H9 (cell line): ENCODE results near the gene CX3CR1. TPM values are rescaled to one million over a fixed set of nuclear protein-coding genes. Genes with fewer than 3 reads are reported as not detected.

Experiments
- DNase-seq: peaks from one replicate; pipeline ENCODE4 v3.0.0-alpha.2; 2017
- H2AFZ ChIP-seq: one replicate; pipeline ENCODE4 v1.6.1; 2013; ENCODE audit warnings: mild to moderate bottlenecking, low read length, control low read depth, moderate library complexity
- H2AK5ac ChIP-seq: 2 replicates; pipeline ENCODE4 v1.6.1; 2013; ENCODE audit warnings: low read length, control low read depth, mixed read lengths; ENCODE audit not compliant: insufficient read length
- H2BK120ac ChIP-seq: one replicate; pipeline ENCODE4 v1.6.1; 2013; ENCODE audit warnings: low read depth, mild to moderate bottlenecking, low read length, control low read depth, inconsistent platforms; ENCODE audit not compliant: poor library complexity, severe bottlenecking
- H2BK12ac ChIP-seq: 2 replicates; pipeline ENCODE4 v1.6.1; 2013; ENCODE audit warnings: low read length, control low read depth, mixed read lengths, low read depth; ENCODE audit not compliant: insufficient read length
- H2BK15ac ChIP-seq: 2 replicates; pipeline ENCODE4 v1.6.1; 2013; ENCODE audit warnings: low read depth, low read length, control low read depth
- H2BK20ac ChIP-seq: one replicate; pipeline ENCODE4 v1.6.1; 2013; ENCODE audit warnings: low read depth, mild to moderate bottlenecking, low read length, control low read depth, inconsistent platforms; ENCODE audit not compliant: poor library complexity, severe bottlenecking
- H2BK5ac ChIP-seq: 2 replicates; pipeline ENCODE4 v1.6.1; 2013; ENCODE audit warnings: low read length, control low read depth, mixed read lengths; ENCODE audit not compliant: insufficient read length
- H3K14ac ChIP-seq: 2 replicates; pipeline ENCODE4 v1.6.1; 2013; ENCODE audit warnings: low read length, control low read depth; ENCODE audit not compliant: insufficient read depth
- H3K18ac ChIP-seq: 2 replicates; pipeline ENCODE4 v1.6.1; 2013; ENCODE audit warnings: low read depth, mild to moderate bottlenecking, mixed read lengths, low read length, control low read depth; ENCODE audit not compliant: insufficient read length
- H3K23ac ChIP-seq: 2 replicates; pipeline ENCODE4 v1.6.1; 2013; ENCODE audit warnings: low read length, control low read depth, mixed read lengths, low read depth; ENCODE audit not compliant: insufficient read length
- H3K23me2 ChIP-seq: 2 replicates; pipeline ENCODE4 v1.6.1; 2013; ENCODE audit warnings: low read depth, mild to moderate bottlenecking, mixed read lengths, low read length, control low read depth; ENCODE audit not compliant: insufficient read length, poor library complexity, severe bottlenecking
- H3K27ac ChIP-seq: 2 replicates; pipeline ENCODE4 v1.5.1; 2013; ENCODE audit warnings: low read length, control low read depth, mixed read lengths, low read depth; ENCODE audit not compliant: insufficient read length
- H3K27me3 ChIP-seq: 2 replicates; pipeline ENCODE4 v1.6.1; 2013; ENCODE audit warnings: low read length, control low read depth, inconsistent platforms; ENCODE audit not compliant: insufficient read depth
- H3K4ac ChIP-seq: 2 replicates; pipeline ENCODE4 v1.6.1; 2013; ENCODE audit warnings: low read depth, mild to moderate bottlenecking, control low read depth, inconsistent platforms, low read length, moderate library complexity
- H3K4me1 ChIP-seq: 2 replicates; pipeline ENCODE4 v1.6.1; 2013; ENCODE audit warnings: low read length, control low read depth, inconsistent platforms; ENCODE audit not compliant: insufficient read depth
- H3K4me2 ChIP-seq: 2 replicates; pipeline ENCODE4 v1.6.1; 2013; ENCODE audit warnings: low read length, control low read depth, mixed read lengths; ENCODE audit not compliant: insufficient read length, insufficient read depth
- H3K56ac ChIP-seq: 2 replicates; pipeline ENCODE4 v1.6.1; 2013; ENCODE audit warnings: low read depth, mild to moderate bottlenecking, mixed read lengths, low read length, control low read depth; ENCODE audit not compliant: insufficient read length
- H3K79me1 ChIP-seq: 2 replicates; pipeline ENCODE4 v1.6.1; 2013; ENCODE audit warnings: low read depth, mild to moderate bottlenecking, moderate library complexity, low read length, control low read depth, inconsistent platforms; ENCODE audit not compliant: insufficient read depth, poor library complexity, severe bottlenecking
- H3K79me2 ChIP-seq: 2 replicates; pipeline ENCODE4 v1.6.1; 2013; ENCODE audit warnings: low read length, control low read depth, inconsistent platforms; ENCODE audit not compliant: insufficient read depth
- H3K9ac ChIP-seq: 2 replicates; pipeline ENCODE4 v1.6.1; 2013; ENCODE audit warnings: low read length, control low read depth, mixed read lengths; ENCODE audit not compliant: insufficient read length; ENCODE audit errors: extremely low read depth
- H3K9me3 ChIP-seq: one replicate; pipeline ENCODE4 v1.6.1; 2013; ENCODE audit warnings: low read depth, low read length, inconsistent platforms; ENCODE audit not compliant: control insufficient read depth
- H3T11ph ChIP-seq: one replicate; pipeline ENCODE4 v1.6.1; 2013; ENCODE audit warnings: mild to moderate bottlenecking, low read length, control low read depth, inconsistent platforms
- H4K20me1 ChIP-seq: one replicate; pipeline ENCODE4 v1.6.1; 2013; ENCODE audit not compliant: control insufficient read depth, insufficient read length, insufficient read depth
- H4K5ac ChIP-seq: 2 replicates; pipeline ENCODE4 v1.6.1; 2013; ENCODE audit warnings: low read depth, mild to moderate bottlenecking, mixed read lengths, low read length, control low read depth; ENCODE audit not compliant: insufficient read length
- H4K8ac ChIP-seq: replicated peaks from 2 replicates; pipeline ENCODE4 v1.6.1; 2013; ENCODE audit warnings: low read length, control low read depth, mixed read lengths, low read depth; ENCODE audit not compliant: insufficient read length
- H4K91ac ChIP-seq: 2 replicates; pipeline ENCODE4 v1.6.1; 2013; ENCODE audit warnings: low read depth, mild to moderate bottlenecking, moderate library complexity, mixed read lengths, low read length, control low read depth; ENCODE audit not compliant: insufficient read length
- H3K27ac Mint-ChIP-seq, 3 experiments: 2 replicates in 2 of 3; 3 replicates in 1 of 3; pipeline ENCODE4 v1.8.0; 2020 to 2021; ENCODE audit warnings: mixed read lengths in 3 of 3, mild to moderate bottlenecking in 1 of 3, moderate library complexity in 1 of 3
- H3K27me3 Mint-ChIP-seq: 2 replicates; pipeline ENCODE4 v1.8.0; 2021; ENCODE audit warnings: low read depth, mild to moderate bottlenecking, moderate library complexity, mixed read lengths
- H3K36me3 Mint-ChIP-seq, 3 experiments: 2 replicates in 2 of 3; 3 replicates in 1 of 3; pipeline ENCODE4 v1.8.0; 2020 to 2021; ENCODE audit warnings: low read depth in 3 of 3, mixed read lengths in 3 of 3; ENCODE audit not compliant: insufficient read depth in 1 of 3
- H3K4me1 Mint-ChIP-seq, 2 experiments: 2 replicates each; pipeline ENCODE4 v1.8.0; 2020; ENCODE audit warnings: mixed read lengths in 2 of 2
- H3K4me3 Mint-ChIP-seq, 2 experiments: 2 replicates in 1 of 2; 3 replicates in 1 of 2; pipeline ENCODE4 v1.8.0; 2020 to 2021; ENCODE audit warnings: mild to moderate bottlenecking in 2 of 2, mixed read lengths in 2 of 2, moderate library complexity in 1 of 2
- H3K9me3 Mint-ChIP-seq, 2 experiments: 2 replicates in 1 of 2; 3 replicates in 1 of 2; pipeline ENCODE4 v1.8.0; 2020; ENCODE audit warnings: mild to moderate bottlenecking in 2 of 2, mixed read lengths in 2 of 2, moderate library complexity in 1 of 2
- CTCF ChIP-seq: fragments of 200-600 bp; sonication (generic); conservative IDR thresholded peaks from 3 replicates; pipeline ENCODE4 v1.8.0; 2021; ENCODE audit warnings: antibody characterized with exemption, mild to moderate bottlenecking
- WGBS: extraction: QIAGEN DNeasy Blood & Tissue Kit; methylation state at CpG from one replicate; pipeline ENCODE4 v1.1.7; 2013; ENCODE audit warnings: missing lambda C conversion rate, low lambda C conversion rate, mixed read lengths; ENCODE audit not compliant: insufficient read length; ENCODE audit errors: extremely low coverage; 5-methylcytosine and 5-hydroxymethylcytosine counted together
- total RNA-seq: library from RNA; stranded (reverse); gene quantifications from 2 replicates; pipeline ENCODE4 v1.2.1, GENCODE V29; 2021

The CX3CR1 gene
- total RNA-seq, 1 experiment from 2014 or later: not detected

DNA sequence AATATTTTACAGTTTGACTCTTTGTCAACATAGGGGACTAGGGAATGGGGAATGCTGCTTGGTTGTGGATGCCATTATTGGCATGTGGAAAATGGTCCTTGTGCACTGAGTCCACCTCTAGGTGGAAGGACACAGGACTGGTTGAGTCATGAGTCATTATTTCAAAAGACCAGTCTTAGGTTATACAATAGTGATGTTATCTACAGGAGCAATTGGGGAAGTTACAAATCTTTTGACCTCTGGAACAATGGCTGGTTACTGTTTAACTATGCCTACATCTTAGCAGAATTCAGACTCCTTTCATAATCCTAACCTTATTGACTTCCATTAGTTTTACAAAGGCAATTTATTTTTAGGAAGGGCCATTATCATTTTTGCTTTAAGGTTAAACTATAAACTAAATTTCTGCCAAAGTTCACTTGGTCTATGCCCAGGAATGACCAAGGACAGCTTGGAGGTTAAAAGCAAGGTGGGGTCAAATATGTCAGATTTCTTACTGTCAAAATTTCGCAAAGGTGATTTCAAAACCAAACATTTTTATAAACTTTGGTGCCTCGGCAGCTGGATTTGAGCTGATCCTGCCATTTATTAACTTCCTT, 37.8 kb upstream of the CX3CR1 start:
- H2BK15ac ChIP-seq: no peak overlapping the region
- H3K14ac ChIP-seq: no peak overlapping the region
- H3K9ac ChIP-seq: no peak overlapping the region
- H3K9me3 Mint-ChIP-seq: peaks cover 22 to 29% of the 10 kb centered on the region in 2 experiments
- H3K4ac ChIP-seq: no peak overlapping the region
- no peak overlapping the region for H3K27ac Mint-ChIP-seq
- H3K23ac ChIP-seq: no peak overlapping the region
- H3T11ph ChIP-seq: no peak overlapping the region
- no peak overlapping the region for H2AFZ ChIP-seq
- H4K5ac ChIP-seq: no peak overlapping the region
- no peak overlapping the region for H2BK12ac ChIP-seq
- no peak overlapping the region for H3K27ac ChIP-seq
- no peaks in the 10 kb centered on the region for H3K23me2 ChIP-seq
- no peaks in the 10 kb centered on the region for H3K27me3 Mint-ChIP-seq
- WGBS: no CpG with 5 or more reads among the region's 2 CpGs
- H3K4me1 ChIP-seq: no peaks in the 10 kb centered on the region
- H3K79me2 ChIP-seq: no peaks in the 10 kb centered on the region
- H3K4me2 ChIP-seq: no peak overlapping the region
- H3K4me1 Mint-ChIP-seq: peaks cover 6 to 10% of the 10 kb centered on the region in 2 experiments
- H3K27me3 ChIP-seq: no peaks in the 10 kb centered on the region
- no peak for DNase-seq
- no peak overlapping the region for H3K18ac ChIP-seq
- H3K4me3 Mint-ChIP-seq: no peak overlapping the region
- no peak overlapping the region for H3K56ac ChIP-seq
- H4K20me1 ChIP-seq: no peaks in the 10 kb centered on the region
- H4K8ac ChIP-seq: no peak overlapping the region
- no peaks in the 10 kb centered on the region for H3K9me3 ChIP-seq
- no peak overlapping the region for H2BK120ac ChIP-seq
- H2BK5ac ChIP-seq: no peak overlapping the region
- no peaks in the 10 kb centered on the region for H3K79me1 ChIP-seq
- TF ChIP-seq CTCF: no peak
- H3K36me3 Mint-ChIP-seq: peaks cover 3 to 11% (median 7%) of the 10 kb centered on the region in 3 experiments
- no peak overlapping the region for H4K91ac ChIP-seq
- H2AK5ac ChIP-seq: no peak overlapping the region
- H2BK20ac ChIP-seq: no peak overlapping the region
